ENCODE data around the gene CLTB. TPM values are rescaled to one million over a fixed set of nuclear protein-coding genes. Genes with fewer than 3 reads are reported as not detected.
A peak's percentile ranks its signal among the peaks of the same experiment; 100 is the strongest.

The CLTB gene
- total and polyA plus RNA-seq, 2 of the 13 experiments (the other 11 are each of a cell fraction or from before 2014, with no cell fraction given), result 23.3 to 33.8 TPM

DNA sequence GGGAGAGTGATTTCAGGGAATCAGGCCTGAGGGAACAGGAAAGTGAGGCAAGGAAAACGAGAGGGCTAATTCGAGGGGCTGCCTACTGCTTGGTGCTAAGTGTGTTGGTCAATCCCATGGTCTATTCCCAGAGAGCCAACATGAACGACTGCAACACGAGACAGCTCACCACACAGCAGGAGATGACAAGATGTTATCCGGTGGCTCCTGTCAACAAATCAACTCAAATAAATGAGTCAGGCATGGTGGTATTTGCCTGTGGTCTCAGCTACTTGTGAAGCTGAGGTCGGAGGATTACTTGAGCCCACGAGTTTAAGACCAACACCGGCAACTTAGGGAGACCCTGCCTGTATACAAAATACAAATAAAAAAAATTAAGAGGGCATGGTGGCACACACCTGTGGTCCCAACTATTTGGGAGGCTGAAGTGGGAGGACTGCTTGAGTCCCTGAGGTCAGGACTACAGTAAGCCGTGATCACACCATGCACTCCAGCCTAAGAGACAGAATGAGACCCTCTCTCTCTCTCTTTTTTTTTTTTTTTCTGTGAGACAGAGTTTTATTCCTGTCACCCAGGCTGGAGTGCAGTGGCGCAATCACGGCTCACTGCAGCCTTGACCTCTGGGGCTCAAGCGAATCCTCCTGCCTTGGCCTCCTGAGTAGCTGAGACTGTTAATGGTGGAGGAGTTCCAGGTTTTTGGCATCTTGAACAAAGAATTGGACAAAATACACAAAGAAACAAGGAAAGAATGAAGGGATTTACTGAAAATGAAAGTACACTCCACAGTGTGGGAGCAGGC is 22.8 kb upstream of the CLTB start (continued):
- TF ChIP-seq NCOA5 (CRISPR knock-in tag; IDR thresholded peaks at IDR 0.05) (no peak), ERF (CRISPR knock-in tag; IDR thresholded peaks at IDR 0.05) (0 out of 2 replicates have a peak, but pooled peaks have one; percentile 35), HES4 (CRISPR knock-in tag; IDR thresholded peaks at IDR 0.05; ENCODE audit: borderline replicate concordance) (no peak), MXI1 (IDR thresholded peaks at IDR 0.05; ENCODE audit: borderline replicate concordance, low read depth, low read length) (peak; percentile 84; the same call in 1 of the 3 replicates), MIXL1 (CRISPR knock-in tag; IDR thresholded peaks at IDR 0.05) (peak; percentile 62; the same call in 1 of the 2 replicates), MED8 (CRISPR knock-in tag; IDR thresholded peaks at IDR 0.05; ENCODE audit: insufficient replicate concordance) (no peak), FOXA1 (IDR thresholded peaks at IDR 0.05) (no peak), FOXA1 (CRISPR knock-in tag; IDR thresholded peaks at IDR 0.05) (peak; percentile 60), ZFP41 (CRISPR knock-in tag; IDR thresholded peaks at IDR 0.05; ENCODE audit: borderline replicate concordance) (no peak), CEBPG (CRISPR knock-in tag; IDR thresholded peaks at IDR 0.05) (peak; percentile 58), SALL1 (CRISPR knock-in tag; IDR thresholded peaks at IDR 0.05) (peak; percentile 44; the same call in 1 of the 2 replicates), ZNF772 (CRISPR knock-in tag; IDR thresholded peaks at IDR 0.05) (peak; percentile 36; the same call in 1 of the 2 replicates), GABPA (IDR thresholded peaks at IDR 0.05; ENCODE audit: low read depth, low read length) (no peak), GABPA (CRISPR knock-in tag; IDR thresholded peaks at IDR 0.05; ENCODE audit: low read depth) (peak; percentile 28; the same call in 1 of the 2 replicates), ZNF17 (CRISPR knock-in tag; IDR thresholded peaks at IDR 0.05) (no peak), IRF2 (CRISPR knock-in tag; IDR thresholded peaks at IDR 0.05) (0 out of 2 replicates have a peak, but pooled peaks have one; percentile 22)
- TF ChIP-seq, protein P1, sequence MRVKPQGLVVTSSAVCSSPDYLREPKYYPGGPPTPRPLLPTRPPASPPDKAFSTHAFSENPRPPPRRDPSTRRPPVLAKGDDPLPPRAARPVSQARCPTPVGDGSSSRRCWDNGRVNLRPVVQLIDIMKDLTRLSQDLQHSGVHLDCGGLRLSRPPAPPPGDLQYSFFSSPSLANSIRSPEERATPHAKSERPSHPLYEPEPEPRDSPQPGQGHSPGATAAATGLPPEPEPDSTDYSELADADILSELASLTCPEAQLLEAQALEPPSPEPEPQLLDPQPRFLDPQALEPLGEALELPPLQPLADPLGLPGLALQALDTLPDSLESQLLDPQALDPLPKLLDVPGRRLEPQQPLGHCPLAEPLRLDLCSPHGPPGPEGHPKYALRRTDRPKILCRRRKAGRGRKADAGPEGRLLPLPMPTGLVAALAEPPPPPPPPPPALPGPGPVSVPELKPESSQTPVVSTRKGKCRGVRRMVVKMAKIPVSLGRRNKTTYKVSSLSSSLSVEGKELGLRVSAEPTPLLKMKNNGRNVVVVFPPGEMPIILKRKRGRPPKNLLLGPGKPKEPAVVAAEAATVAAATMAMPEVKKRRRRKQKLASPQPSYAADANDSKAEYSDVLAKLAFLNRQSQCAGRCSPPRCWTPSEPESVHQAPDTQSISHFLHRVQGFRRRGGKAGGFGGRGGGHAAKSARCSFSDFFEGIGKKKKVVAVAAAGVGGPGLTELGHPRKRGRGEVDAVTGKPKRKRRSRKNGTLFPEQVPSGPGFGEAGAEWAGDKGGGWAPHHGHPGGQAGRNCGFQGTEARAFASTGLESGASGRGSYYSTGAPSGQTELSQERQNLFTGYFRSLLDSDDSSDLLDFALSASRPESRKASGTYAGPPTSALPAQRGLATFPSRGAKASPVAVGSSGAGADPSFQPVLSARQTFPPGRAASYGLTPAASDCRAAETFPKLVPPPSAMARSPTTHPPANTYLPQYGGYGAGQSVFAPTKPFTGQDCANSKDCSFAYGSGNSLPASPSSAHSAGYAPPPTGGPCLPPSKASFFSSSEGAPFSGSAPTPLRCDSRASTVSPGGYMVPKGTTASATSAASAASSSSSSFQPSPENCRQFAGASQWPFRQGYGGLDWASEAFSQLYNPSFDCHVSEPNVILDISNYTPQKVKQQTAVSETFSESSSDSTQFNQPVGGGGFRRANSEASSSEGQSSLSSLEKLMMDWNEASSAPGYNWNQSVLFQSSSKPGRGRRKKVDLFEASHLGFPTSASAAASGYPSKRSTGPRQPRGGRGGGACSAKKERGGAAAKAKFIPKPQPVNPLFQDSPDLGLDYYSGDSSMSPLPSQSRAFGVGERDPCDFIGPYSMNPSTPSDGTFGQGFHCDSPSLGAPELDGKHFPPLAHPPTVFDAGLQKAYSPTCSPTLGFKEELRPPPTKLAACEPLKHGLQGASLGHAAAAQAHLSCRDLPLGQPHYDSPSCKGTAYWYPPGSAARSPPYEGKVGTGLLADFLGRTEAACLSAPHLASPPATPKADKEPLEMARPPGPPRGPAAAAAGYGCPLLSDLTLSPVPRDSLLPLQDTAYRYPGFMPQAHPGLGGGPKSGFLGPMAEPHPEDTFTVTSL (CRISPR knock-in tag; IDR thresholded peaks at IDR 0.05; ENCODE audit: borderline replicate concordance), result 0 out of 2 replicates have a peak, but pooled peaks have one; percentile 27
- TF ChIP-seq, protein P2, sequence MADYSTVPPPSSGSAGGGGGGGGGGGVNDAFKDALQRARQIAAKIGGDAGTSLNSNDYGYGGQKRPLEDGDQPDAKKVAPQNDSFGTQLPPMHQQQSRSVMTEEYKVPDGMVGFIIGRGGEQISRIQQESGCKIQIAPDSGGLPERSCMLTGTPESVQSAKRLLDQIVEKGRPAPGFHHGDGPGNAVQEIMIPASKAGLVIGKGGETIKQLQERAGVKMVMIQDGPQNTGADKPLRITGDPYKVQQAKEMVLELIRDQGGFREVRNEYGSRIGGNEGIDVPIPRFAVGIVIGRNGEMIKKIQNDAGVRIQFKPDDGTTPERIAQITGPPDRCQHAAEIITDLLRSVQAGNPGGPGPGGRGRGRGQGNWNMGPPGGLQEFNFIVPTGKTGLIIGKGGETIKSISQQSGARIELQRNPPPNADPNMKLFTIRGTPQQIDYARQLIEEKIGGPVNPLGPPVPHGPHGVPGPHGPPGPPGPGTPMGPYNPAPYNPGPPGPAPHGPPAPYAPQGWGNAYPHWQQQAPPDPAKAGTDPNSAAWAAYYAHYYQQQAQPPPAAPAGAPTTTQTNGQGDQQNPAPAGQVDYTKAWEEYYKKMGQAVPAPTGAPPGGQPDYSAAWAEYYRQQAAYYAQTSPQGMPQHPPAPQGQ (CRISPR knock-in tag; IDR thresholded peaks at IDR 0.05; ENCODE audit: borderline replicate concordance), result 0 out of 2 replicates have a peak, but pooled peaks have one; percentile 61
- TF ChIP-seq, protein P3, sequence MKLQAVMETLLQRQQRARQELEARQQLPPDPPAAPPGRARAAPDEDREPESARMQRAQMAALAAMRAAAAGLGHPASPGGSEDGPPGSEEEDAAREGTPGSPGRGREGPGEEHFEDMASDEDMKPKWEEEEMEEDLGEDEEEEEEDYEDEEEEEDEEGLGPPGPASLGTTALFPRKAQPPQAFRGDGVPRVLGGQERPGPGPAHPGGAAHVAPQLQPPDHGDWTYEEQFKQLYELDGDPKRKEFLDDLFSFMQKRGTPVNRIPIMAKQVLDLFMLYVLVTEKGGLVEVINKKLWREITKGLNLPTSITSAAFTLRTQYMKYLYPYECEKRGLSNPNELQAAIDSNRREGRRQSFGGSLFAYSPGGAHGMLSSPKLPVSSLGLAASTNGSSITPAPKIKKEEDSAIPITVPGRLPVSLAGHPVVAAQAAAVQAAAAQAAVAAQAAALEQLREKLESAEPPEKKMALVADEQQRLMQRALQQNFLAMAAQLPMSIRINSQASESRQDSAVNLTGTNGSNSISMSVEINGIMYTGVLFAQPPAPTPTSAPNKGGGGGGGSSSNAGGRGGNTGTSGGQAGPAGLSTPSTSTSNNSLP (IDR thresholded peaks at IDR 0.05; ENCODE audit: low read depth, low read length), result peak; percentile 67
- TF ChIP-seq, protein P4, sequence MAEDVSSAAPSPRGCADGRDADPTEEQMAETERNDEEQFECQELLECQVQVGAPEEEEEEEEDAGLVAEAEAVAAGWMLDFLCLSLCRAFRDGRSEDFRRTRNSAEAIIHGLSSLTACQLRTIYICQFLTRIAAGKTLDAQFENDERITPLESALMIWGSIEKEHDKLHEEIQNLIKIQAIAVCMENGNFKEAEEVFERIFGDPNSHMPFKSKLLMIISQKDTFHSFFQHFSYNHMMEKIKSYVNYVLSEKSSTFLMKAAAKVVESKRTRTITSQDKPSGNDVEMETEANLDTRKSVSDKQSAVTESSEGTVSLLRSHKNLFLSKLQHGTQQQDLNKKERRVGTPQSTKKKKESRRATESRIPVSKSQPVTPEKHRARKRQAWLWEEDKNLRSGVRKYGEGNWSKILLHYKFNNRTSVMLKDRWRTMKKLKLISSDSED (CRISPR knock-in tag; IDR thresholded peaks at IDR 0.05), result no peak

Data from HepG2 (cell line).